Measurements from ENCODE around the gene EVL.

Gene EVL

GRCh38 chr14:100056431-100056830, 8.8 kb upstream of the EVL start:
- TF ChIP-seq, protein P1, sequence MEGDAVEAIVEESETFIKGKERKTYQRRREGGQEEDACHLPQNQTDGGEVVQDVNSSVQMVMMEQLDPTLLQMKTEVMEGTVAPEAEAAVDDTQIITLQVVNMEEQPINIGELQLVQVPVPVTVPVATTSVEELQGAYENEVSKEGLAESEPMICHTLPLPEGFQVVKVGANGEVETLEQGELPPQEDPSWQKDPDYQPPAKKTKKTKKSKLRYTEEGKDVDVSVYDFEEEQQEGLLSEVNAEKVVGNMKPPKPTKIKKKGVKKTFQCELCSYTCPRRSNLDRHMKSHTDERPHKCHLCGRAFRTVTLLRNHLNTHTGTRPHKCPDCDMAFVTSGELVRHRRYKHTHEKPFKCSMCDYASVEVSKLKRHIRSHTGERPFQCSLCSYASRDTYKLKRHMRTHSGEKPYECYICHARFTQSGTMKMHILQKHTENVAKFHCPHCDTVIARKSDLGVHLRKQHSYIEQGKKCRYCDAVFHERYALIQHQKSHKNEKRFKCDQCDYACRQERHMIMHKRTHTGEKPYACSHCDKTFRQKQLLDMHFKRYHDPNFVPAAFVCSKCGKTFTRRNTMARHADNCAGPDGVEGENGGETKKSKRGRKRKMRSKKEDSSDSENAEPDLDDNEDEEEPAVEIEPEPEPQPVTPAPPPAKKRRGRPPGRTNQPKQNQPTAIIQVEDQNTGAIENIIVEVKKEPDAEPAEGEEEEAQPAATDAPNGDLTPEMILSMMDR (conservative IDR thresholded peaks at IDR 0.05; ENCODE audit: control insufficient read depth, insufficient read depth, low read depth, low read length), result no peak
- H3K4me3 ChIP-seq (ENCODE audit: control insufficient read depth, low read depth, low read length), result no peak overlapping the region

GRCh38 chr14:100056964-100057795, 8.0 kb upstream of the EVL start:
- no peak overlapping the region for H3K4me3 ChIP-seq (ENCODE audit: control insufficient read depth, low read depth, low read length)
- TF ChIP-seq, protein P1 (conservative IDR thresholded peaks at IDR 0.05; ENCODE audit: control insufficient read depth, insufficient read depth, low read depth, low read length), result peak; percentile 38
- DNase-seq (ENCODE audit: low read depth), result peak; percentile 58

More at GRCh38 chr14:100056431-100056830, 8.8 kb upstream of the EVL start:
- DNase-seq (ENCODE audit: low read depth), result no peak

- H3K4me3 ChIP-seq (ENCODE audit: control insufficient read depth, low read depth, low read length), result no peak overlapping the region
- TF ChIP-seq, protein P1 (conservative IDR thresholded peaks at IDR 0.05; ENCODE audit: control insufficient read depth, insufficient read depth, low read depth, low read length), result no peak
- no peak for DNase-seq (ENCODE audit: low read depth)
Observed at GRCh38 chr14:100058777-100059437, 6.3 kb upstream of the EVL start.

DNA sequence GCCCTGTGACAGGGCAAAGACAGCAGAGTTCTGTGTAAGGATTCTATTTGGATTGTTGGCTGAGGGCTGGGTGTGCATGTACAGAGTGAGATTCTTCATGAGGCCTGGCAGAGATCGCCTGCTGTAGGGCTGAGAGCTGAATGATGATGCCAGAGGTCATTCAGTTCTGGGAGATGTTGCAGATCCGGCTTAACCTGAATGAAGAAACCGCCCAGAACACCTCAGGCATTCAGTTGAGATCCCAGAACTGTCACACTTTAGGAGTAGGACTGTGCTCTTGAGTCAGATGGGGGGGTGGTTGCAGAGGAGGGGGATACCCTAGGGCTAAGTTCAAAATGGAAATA, 5.8 kb upstream of the EVL start:
- no peak for DNase-seq (ENCODE audit: low read depth)
- TF ChIP-seq, protein P1 (conservative IDR thresholded peaks at IDR 0.05; ENCODE audit: control insufficient read depth, insufficient read depth, low read depth, low read length), result no peak
- no peak overlapping the region for H3K4me3 ChIP-seq (ENCODE audit: control insufficient read depth, low read depth, low read length)

DNA sequence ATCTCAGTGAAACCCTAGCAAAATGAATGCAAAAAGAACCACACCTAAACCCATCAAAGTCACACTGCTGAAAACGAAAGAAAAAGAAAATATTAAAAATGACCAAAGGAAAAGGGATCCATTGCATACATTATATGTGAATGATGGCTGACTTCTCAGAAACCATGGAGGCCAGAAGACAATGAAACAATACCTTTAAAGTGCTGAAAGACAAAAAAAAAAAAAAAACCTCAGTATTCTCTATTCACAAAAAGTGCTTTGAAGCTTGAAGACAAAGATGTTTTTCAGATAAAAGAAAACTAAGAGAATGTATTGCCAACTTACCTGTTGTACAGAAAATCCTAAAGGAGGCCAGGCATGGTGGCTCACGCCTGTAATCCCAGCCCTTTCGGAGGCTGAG, 4.5 kb upstream of the EVL start:
- no peak overlapping the region for H3K4me3 ChIP-seq (ENCODE audit: control insufficient read depth, low read depth, low read length)
- TF ChIP-seq, protein P1 (conservative IDR thresholded peaks at IDR 0.05; ENCODE audit: control insufficient read depth, insufficient read depth, low read depth, low read length), result no peak

GRCh38 chr14:100062590-100062989, 2.6 kb upstream of the EVL start:
- TF ChIP-seq, protein P1 (conservative IDR thresholded peaks at IDR 0.05; ENCODE audit: control insufficient read depth, insufficient read depth, low read depth, low read length), result no peak
- no peak overlapping the region for H3K4me3 ChIP-seq (ENCODE audit: control insufficient read depth, low read depth, low read length)
- no peak for DNase-seq (ENCODE audit: low read depth)

More for the DNA sequence above, 4.5 kb upstream of the EVL start:
- no peak for DNase-seq (ENCODE audit: low read depth)

Data from fibroblast of mammary gland (primary cell).